ENCODE results near the gene SHROOM3.

DNA sequence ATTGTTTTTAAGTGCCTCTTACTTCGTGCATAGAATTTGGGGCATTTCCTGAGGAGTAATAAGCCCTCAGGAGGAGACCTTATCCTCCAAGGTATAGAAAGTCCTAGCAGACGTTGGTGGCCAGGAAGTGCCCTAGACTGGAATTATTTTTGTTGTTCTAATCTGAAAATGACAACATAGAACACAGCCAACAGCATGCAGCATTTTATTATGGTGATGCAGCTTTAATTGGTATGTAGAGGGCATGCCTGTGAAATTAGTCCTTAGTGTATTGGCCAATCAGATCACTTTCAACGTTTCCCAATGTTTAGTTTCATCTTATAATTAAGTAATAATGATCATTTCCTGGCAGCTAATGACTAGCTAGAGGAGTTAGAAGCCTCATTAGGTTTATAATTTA, 199.2 kb downstream of the SHROOM3 start:
- TF ChIP-seq YY1 (IDR thresholded peaks at IDR 0.05; ENCODE audit: insufficient read depth, insufficient read length) (no peak), ZNF274 (IDR thresholded peaks at IDR 0.05; ENCODE audit: low read depth, low read length) (no peak)

Data from NT2/D1 (cell line).